T-helper 2 cell treated with Interferon-gamma antibody and Interleukin-4, amounts not matched to agents 5 μg/mL and 100 μg/mL, for 36 hours (primary cell): ENCODE measurements around the gene PTGES2.

Experiments used
- DNase-seq: peaks from one replicate; pipeline ENCODE4 v3.0.0; 2021; ENCODE audit warnings: low spot score
- H3K27ac Mint-ChIP-seq: one replicate; pipeline ENCODE4 v1.8.0; 2021; ENCODE audit warnings: mild to moderate bottlenecking, mixed read lengths
- H3K27me3 Mint-ChIP-seq: one replicate; pipeline ENCODE4 v1.8.0; 2021; ENCODE audit warnings: low read depth, mixed read lengths
- H3K36me3 Mint-ChIP-seq: one replicate; pipeline ENCODE4 v1.8.0; 2021; ENCODE audit warnings: low read depth, mixed read lengths
- H3K4me1 Mint-ChIP-seq: one replicate; pipeline ENCODE4 v1.8.0; 2021; ENCODE audit warnings: low read depth, mixed read lengths
- H3K4me3 Mint-ChIP-seq: one replicate; pipeline ENCODE4 v1.8.0; 2022; ENCODE audit warnings: mild to moderate bottlenecking, moderate library complexity, mixed read lengths
- H3K9me3 Mint-ChIP-seq: one replicate; pipeline ENCODE4 v1.8.0; 2021; ENCODE audit warnings: mixed read lengths

PTGES2 gene

GRCh38 chr9:128127568-128127989, at the start of gene PTGES2:
Gene PTGES2, minus strand, starts transcription at chr9:128127729. Its CDS starts 12 bp downstream, at chr9:128127717.
- Mint-ChIP-seq H3K27ac (peak within 1 kb of the TSS; percentile 92), H3K9me3 (no peaks in the 10 kb centered on the region), H3K4me1 (peaks cover 25% of the 10 kb centered on the region), H3K27me3 (peaks cover 3% of the 10 kb centered on the region), H3K4me3 (peak within 1 kb of the TSS; percentile 98), H3K36me3 (peaks cover 11% of the 10 kb centered on the region)
- peak; percentile 85 for DNase-seq

GRCh38 chr9:128175726-128176125, 48.2 kb upstream of the PTGES2 start:
- no peaks in the 10 kb centered on the region for H3K27me3 Mint-ChIP-seq
- H3K4me3 Mint-ChIP-seq, result no peak overlapping the region
- H3K4me1 Mint-ChIP-seq, result no peaks in the 10 kb centered on the region
- H3K36me3 Mint-ChIP-seq, result peaks cover 41% of the 10 kb centered on the region
- H3K27ac Mint-ChIP-seq, result no peak overlapping the region
- H3K9me3 Mint-ChIP-seq, result peaks cover 4% of the 10 kb centered on the region
- no peak for DNase-seq

GRCh38 chr9:128175102-128175563, 47.6 kb upstream of the PTGES2 start:
- no peak overlapping the region for H3K27ac Mint-ChIP-seq
- H3K36me3 Mint-ChIP-seq, result peaks cover 35% of the 10 kb centered on the region
- peaks cover 4% of the 10 kb centered on the region for H3K9me3 Mint-ChIP-seq
- no peak for DNase-seq
- H3K4me1 Mint-ChIP-seq, result no peaks in the 10 kb centered on the region
- H3K27me3 Mint-ChIP-seq, result no peaks in the 10 kb centered on the region
- no peak overlapping the region for H3K4me3 Mint-ChIP-seq

- H3K4me3 Mint-ChIP-seq, result no peak overlapping the region
- no peak overlapping the region for H3K27ac Mint-ChIP-seq
- H3K27me3 Mint-ChIP-seq, result no peaks in the 10 kb centered on the region
- H3K36me3 Mint-ChIP-seq, result peaks cover 27% of the 10 kb centered on the region
- no peak for DNase-seq
- peaks cover 4% of the 10 kb centered on the region for H3K9me3 Mint-ChIP-seq
- no peaks in the 10 kb centered on the region for H3K4me1 Mint-ChIP-seq
Measured at GRCh38 chr9:128174062-128174461, 46.5 kb upstream of the PTGES2 start.

GRCh38 chr9:128169925-128170324, 42.4 kb upstream of the PTGES2 start:
- Mint-ChIP-seq H3K4me1 (no peaks in the 10 kb centered on the region), H3K27ac (no peak overlapping the region), H3K9me3 (no peaks in the 10 kb centered on the region), H3K4me3 (no peak overlapping the region), H3K27me3 (no peaks in the 10 kb centered on the region), H3K36me3 (peaks cover 22% of the 10 kb centered on the region)
- no peak for DNase-seq

- H3K4me3 Mint-ChIP-seq, result no peak overlapping the region
- peaks cover 20% of the 10 kb centered on the region for H3K36me3 Mint-ChIP-seq
- H3K4me1 Mint-ChIP-seq, result no peaks in the 10 kb centered on the region
- H3K27ac Mint-ChIP-seq, result no peak overlapping the region
- no peaks in the 10 kb centered on the region for H3K9me3 Mint-ChIP-seq
- no peak for DNase-seq
- H3K27me3 Mint-ChIP-seq, result no peaks in the 10 kb centered on the region
Measured at GRCh38 chr9:128169492-128169891, 42.0 kb upstream of the PTGES2 start.

GRCh38 chr9:128168731-128169308, 41.3 kb upstream of the PTGES2 start:
- H3K9me3 Mint-ChIP-seq, result no peaks in the 10 kb centered on the region
- H3K4me3 Mint-ChIP-seq, result no peak overlapping the region
- H3K27ac Mint-ChIP-seq, result no peak overlapping the region
- H3K4me1 Mint-ChIP-seq, result no peaks in the 10 kb centered on the region
- no peaks in the 10 kb centered on the region for H3K27me3 Mint-ChIP-seq
- DNase-seq, result no peak
- peaks cover 20% of the 10 kb centered on the region for H3K36me3 Mint-ChIP-seq

- Mint-ChIP-seq H3K36me3 (peaks cover 27% of the 10 kb centered on the region), H3K27ac (no peak overlapping the region), H3K27me3 (no peaks in the 10 kb centered on the region), H3K4me1 (no peaks in the 10 kb centered on the region), H3K9me3 (no peaks in the 10 kb centered on the region), H3K4me3 (no peak overlapping the region)
- no peak for DNase-seq
Measured at GRCh38 chr9:128167209-128167608, 39.7 kb upstream of the PTGES2 start.

- no peak overlapping the region for H3K27ac Mint-ChIP-seq
- H3K4me3 Mint-ChIP-seq, result no peak overlapping the region
- peaks cover 30% of the 10 kb centered on the region for H3K36me3 Mint-ChIP-seq
- no peaks in the 10 kb centered on the region for H3K27me3 Mint-ChIP-seq
- H3K4me1 Mint-ChIP-seq, result peaks cover 2% of the 10 kb centered on the region
- DNase-seq, result no peak
- H3K9me3 Mint-ChIP-seq, result no peaks in the 10 kb centered on the region
Measured at GRCh38 chr9:128166169-128166568, 38.6 kb upstream of the PTGES2 start.

- peaks cover 9% of the 10 kb centered on the region for H3K4me1 Mint-ChIP-seq
- H3K36me3 Mint-ChIP-seq, result peaks cover 30% of the 10 kb centered on the region
- no peak overlapping the region for H3K4me3 Mint-ChIP-seq
- H3K9me3 Mint-ChIP-seq, result no peaks in the 10 kb centered on the region
- H3K27ac Mint-ChIP-seq, result no peak overlapping the region
- DNase-seq, result no peak
- H3K27me3 Mint-ChIP-seq, result no peaks in the 10 kb centered on the region
Measured at GRCh38 chr9:128164307-128164885, 36.9 kb upstream of the PTGES2 start.

- no peak for DNase-seq
- Mint-ChIP-seq H3K36me3 (peaks cover 26% of the 10 kb centered on the region), H3K4me1 (peaks cover 11% of the 10 kb centered on the region), H3K4me3 (no peak overlapping the region), H3K27me3 (no peaks in the 10 kb centered on the region), H3K27ac (no peak overlapping the region), H3K9me3 (no peaks in the 10 kb centered on the region)
Measured at GRCh38 chr9:128163523-128164306, 36.2 kb upstream of the PTGES2 start.

GRCh38 chr9:128163027-128163515, 35.5 kb upstream of the PTGES2 start:
- Mint-ChIP-seq H3K9me3 (no peaks in the 10 kb centered on the region), H3K36me3 (peaks cover 23% of the 10 kb centered on the region), H3K27ac (no peak overlapping the region), H3K4me1 (peaks cover 11% of the 10 kb centered on the region), H3K4me3 (no peak overlapping the region), H3K27me3 (no peaks in the 10 kb centered on the region)
- no peak for DNase-seq

GRCh38 chr9:128162215-128163026, 34.9 kb upstream of the PTGES2 start:
- DNase-seq, result no peak
- H3K36me3 Mint-ChIP-seq, result peaks cover 22% of the 10 kb centered on the region
- peak overlapping the region; percentile 62 for H3K27ac Mint-ChIP-seq

More at GRCh38 chr9:128162215-128163026, 34.9 kb upstream of the PTGES2 start:
- Mint-ChIP-seq H3K27me3 (no peaks in the 10 kb centered on the region), H3K9me3 (no peaks in the 10 kb centered on the region), H3K4me3 (peak overlapping the region; percentile 43), H3K4me1 (peaks cover 11% of the 10 kb centered on the region)
